ENCODE results near the gene LRRC31. TPM values are rescaled to one million over a fixed set of nuclear protein-coding genes. Genes with fewer than 3 reads are reported as not detected.

LRRC31 gene
- polyA plus RNA-seq, 1 of the 3 experiments (the other 2 are of a cell fraction): not detected

Other genes starting within 250 kb of the LRRC31 start
- gene MECOM, start 206.2 kb downstream of the LRRC31 start, polyA plus RNA-seq (2012; rRNA removed): 0.62 and 0.84 TPM in 2 replicates
- 0.32 and 0.64 TPM in 2 replicates for gene TERC, start 104.9 kb downstream of the LRRC31 start, polyA plus RNA-seq (2012; rRNA removed)
- gene ACTRT3, start 100.4 kb downstream of the LRRC31 start, polyA plus RNA-seq (2012; rRNA removed): 1.2 and 1.6 TPM in 2 replicates
- gene MYNN, start 96.5 kb downstream of the LRRC31 start, polyA plus RNA-seq (2012; rRNA removed): 9.7 and 11.2 TPM in 2 replicates
- gene LRRIQ4, start 57.1 kb downstream of the LRRC31 start, polyA plus RNA-seq (2012; rRNA removed): not detected in 2 replicates
- 1.6 and 2.6 TPM in 2 replicates for gene LRRC34, start 57.0 kb downstream of the LRRC31 start, polyA plus RNA-seq (2012; rRNA removed)
- not detected in 2 replicates for gene SAMD7, start 41.6 kb upstream of the LRRC31 start, polyA plus RNA-seq (2012; rRNA removed)
- gene SEC62, start 96.9 kb upstream of the LRRC31 start, polyA plus RNA-seq (2012; rRNA removed): 15.0 and 21.7 TPM in 2 replicates
- gene GPR160, start 168.1 kb upstream of the LRRC31 start, polyA plus RNA-seq (2012; rRNA removed): 0.31 and 0.41 TPM in 2 replicates

Data from SK-N-SH (cell line).